ENCODE measurements around the gene HYAL3. TPM values are rescaled to one million over a fixed set of nuclear protein-coding genes. Genes with fewer than 3 reads are reported as not detected.

HYAL3 gene
- total and polyA plus RNA-seq, 2 experiments from 2014 or later: 7.6 to 9.6 TPM

DNA sequence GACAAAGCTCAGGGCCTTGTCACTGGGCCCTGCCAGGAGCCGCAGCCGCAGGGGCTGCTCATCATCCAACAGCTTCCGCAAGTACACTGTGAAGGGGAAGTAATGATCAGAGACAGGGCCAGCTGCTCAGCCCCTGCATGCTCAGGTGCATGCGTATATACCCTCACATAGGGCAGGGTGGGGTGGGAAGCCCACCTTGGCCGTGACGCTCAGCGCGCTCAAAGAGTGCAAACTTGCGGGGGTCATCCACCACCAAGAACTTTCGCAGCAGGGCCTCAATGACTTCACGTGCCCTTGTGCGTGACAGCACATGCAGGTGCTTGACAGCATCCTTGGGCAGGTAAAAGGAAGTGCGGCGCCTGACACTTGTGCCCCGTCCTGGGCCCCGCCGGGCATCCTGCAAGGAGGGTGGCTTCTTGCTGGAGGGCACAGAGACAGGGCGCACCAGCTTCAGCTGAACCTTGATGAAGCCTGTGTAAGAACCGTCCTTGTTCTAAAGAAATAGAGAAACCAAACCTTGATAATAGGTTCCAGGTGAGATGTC lies 32.2 kb upstream of the HYAL3 start:
- no peaks in the 10 kb centered on the region for H3K9me2 ChIP-seq (ENCODE audit: insufficient read depth)
- TF ChIP-seq EZH2phosphoT487 (IDR thresholded peaks at IDR 0.05; ENCODE audit: insufficient read depth, low read depth) (no peak), EZH2 (IDR thresholded peaks at IDR 0.05; ENCODE audit: insufficient read depth, poor library complexity, severe bottlenecking) (no peak)
- no peak overlapping the region for H3K4me3 ChIP-seq
- 93% methylated on average over 19 of the region's 19 CpGs for WGBS, 2 experiments (ENCODE audit: low coverage in 1 of 2, low lambda C conversion rate in 2 of 2, missing lambda C conversion rate in 2 of 2)
- DNase-seq: no peak
- no peaks in the 10 kb centered on the region for H3K9me3 ChIP-seq (ENCODE audit: low read depth)
- peaks cover 77% of the 10 kb centered on the region for H3K79me2 ChIP-seq (ENCODE audit: insufficient read depth)
- H3K4me2 ChIP-seq (ENCODE audit: unreplicated experiment): no peak overlapping the region
- no peak overlapping the region for H3K27ac ChIP-seq
- H3K36me3 ChIP-seq (ENCODE audit: low read depth): peaks cover 23% of the 10 kb centered on the region
- peaks cover 44% of the 10 kb centered on the region for H3K4me1 ChIP-seq (ENCODE audit: insufficient read depth)
- no peak overlapping the region for H2AFZ ChIP-seq
- in situ Hi-C loops (cut with MboI): no loop called here
- H3F3A ChIP-seq (ENCODE audit: insufficient read depth): peaks cover 56% of the 10 kb centered on the region
- no peaks in the 10 kb centered on the region; the same call in 1 of the 2 replicates for H4K20me1 ChIP-seq (ENCODE audit: insufficient read depth)
- H3K27me3 ChIP-seq (replicated peaks; ENCODE audit: insufficient read depth): no peaks in the 10 kb centered on the region
- no peak overlapping the region for H3K9ac ChIP-seq

DNA sequence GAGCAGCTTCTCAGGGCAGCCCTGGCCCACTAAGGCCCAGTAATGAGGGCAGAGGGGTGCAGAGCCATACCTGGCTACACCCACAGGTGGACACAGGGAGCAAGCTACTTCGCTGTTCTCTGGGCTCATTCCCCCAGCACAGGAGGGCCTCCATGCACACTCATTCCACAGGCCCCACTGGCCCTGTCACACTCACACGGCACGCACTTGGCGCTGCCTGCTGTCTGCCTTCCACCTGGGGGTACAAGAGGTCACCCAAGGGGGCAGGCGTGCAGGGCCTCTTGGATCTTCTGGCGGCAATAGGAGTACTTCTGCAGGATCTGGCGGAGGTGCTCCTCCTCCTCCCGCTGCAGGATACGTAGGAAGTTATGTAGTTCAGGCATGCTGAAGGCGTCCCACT lies 31.1 kb upstream of the HYAL3 start:
- TF ChIP-seq EZH2 (IDR thresholded peaks at IDR 0.05; ENCODE audit: insufficient read depth, poor library complexity, severe bottlenecking) (no peak), EZH2phosphoT487 (IDR thresholded peaks at IDR 0.05; ENCODE audit: insufficient read depth, low read depth) (no peak)
- Histone ChIP-seq H3K27ac (no peak overlapping the region), H3K4me1 (ENCODE audit: insufficient read depth) (peaks cover 37% of the 10 kb centered on the region), H3K4me3 (no peak overlapping the region), H3F3A (ENCODE audit: insufficient read depth) (peaks cover 45% of the 10 kb centered on the region), H3K4me2 (ENCODE audit: unreplicated experiment) (no peak overlapping the region), H3K27me3 (replicated peaks; ENCODE audit: insufficient read depth) (no peaks in the 10 kb centered on the region), H3K9me2 (ENCODE audit: insufficient read depth) (no peaks in the 10 kb centered on the region), H3K36me3 (ENCODE audit: low read depth) (peaks cover 23% of the 10 kb centered on the region), H4K20me1 (ENCODE audit: insufficient read depth) (no peaks in the 10 kb centered on the region; the same call in 1 of the 2 replicates), H3K9ac (no peak overlapping the region), H2AFZ (no peak overlapping the region), H3K9me3 (ENCODE audit: low read depth) (no peaks in the 10 kb centered on the region), H3K79me2 (ENCODE audit: insufficient read depth) (peaks cover 69% of the 10 kb centered on the region)
- no peak for DNase-seq
- in situ Hi-C loops (cut with MboI): no loop called here
- WGBS, 2 experiments (ENCODE audit: low coverage in 1 of 2, low lambda C conversion rate in 2 of 2, missing lambda C conversion rate in 2 of 2): 90 to 92% methylated on average over 10 of the region's 10 CpGs

DNA sequence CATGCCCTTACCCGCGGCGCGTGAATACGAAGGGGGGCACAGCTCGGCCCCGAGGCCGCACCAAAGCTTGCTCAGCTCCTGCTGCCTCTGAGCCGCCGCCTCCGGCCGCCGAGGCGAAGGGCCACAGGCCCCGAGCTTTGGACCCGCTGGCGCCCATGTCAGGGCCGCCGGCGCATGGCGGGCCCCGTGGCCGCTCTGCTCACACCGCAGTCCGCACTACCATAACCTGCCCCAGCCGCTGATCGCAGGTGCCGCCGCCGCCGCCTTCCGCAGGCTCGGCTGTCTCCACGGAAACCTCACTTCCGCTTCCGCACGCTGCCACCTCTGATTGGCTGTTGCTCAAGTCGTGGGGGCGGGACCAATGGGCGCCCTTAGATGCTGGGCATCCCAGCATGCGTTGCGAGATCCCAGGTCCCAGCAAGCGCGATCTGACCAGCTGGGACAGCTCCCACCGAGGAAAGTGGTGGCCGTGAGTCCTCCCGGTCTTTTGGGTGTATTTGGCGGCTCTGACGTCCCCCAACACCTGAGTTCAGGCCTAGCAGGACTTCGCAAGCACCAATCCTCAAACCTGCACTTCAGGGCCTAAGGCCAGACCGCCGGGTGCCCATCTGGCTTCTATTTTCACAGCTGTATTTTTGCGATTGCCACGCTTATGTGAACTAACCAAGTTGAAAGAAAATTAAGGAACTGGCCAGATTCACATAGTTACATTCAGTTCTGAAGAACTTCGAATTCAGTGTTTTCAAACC lies 28.9 kb upstream of the HYAL3 start, which contains the start of gene TUSC2:
Gene TUSC2, minus strand, starts transcription at position 281 of the 749 bp plus-strand sequence. Its CDS starts 124 bp downstream, at position 157.
- peaks cover 23% of the 10 kb centered on the region for H3K36me3 ChIP-seq (ENCODE audit: low read depth)
- peak within 1 kb of the TSS; percentile 79 for H3K4me2 ChIP-seq (ENCODE audit: unreplicated experiment)
- peak within 1 kb of the TSS; percentile 76 for H3K27ac ChIP-seq
- no peaks in the 10 kb centered on the region for H3K9me3 ChIP-seq (ENCODE audit: low read depth)
- H2AFZ ChIP-seq: peak within 1 kb of the TSS; percentile 68
- TF ChIP-seq EZH2phosphoT487 (IDR thresholded peaks at IDR 0.05; ENCODE audit: insufficient read depth, low read depth) (no peak), EZH2 (IDR thresholded peaks at IDR 0.05; ENCODE audit: insufficient read depth, poor library complexity, severe bottlenecking) (no peak)
- in situ Hi-C loops (cut with MboI): no loop called here
- H3F3A ChIP-seq (ENCODE audit: insufficient read depth): peaks cover 31% of the 10 kb centered on the region
- H3K9me2 ChIP-seq (ENCODE audit: insufficient read depth): no peaks in the 10 kb centered on the region
- peaks cover 47% of the 10 kb centered on the region for H3K79me2 ChIP-seq (ENCODE audit: insufficient read depth)
- H3K4me1 ChIP-seq (ENCODE audit: insufficient read depth): peaks cover 15% of the 10 kb centered on the region
- no peaks in the 10 kb centered on the region for H3K27me3 ChIP-seq (replicated peaks; ENCODE audit: insufficient read depth)
- WGBS, 2 experiments (ENCODE audit: low coverage in 1 of 2, low lambda C conversion rate in 2 of 2, missing lambda C conversion rate in 2 of 2): 1% methylated on average over 36 to 37 of the region's 55 CpGs
- H3K4me3 ChIP-seq: peak within 1 kb of the TSS; percentile 82
- DNase-seq: peak; percentile 100
- no peaks in the 10 kb centered on the region for H4K20me1 ChIP-seq (ENCODE audit: insufficient read depth)
- H3K9ac ChIP-seq: peak within 1 kb of the TSS; percentile 88

DNA sequence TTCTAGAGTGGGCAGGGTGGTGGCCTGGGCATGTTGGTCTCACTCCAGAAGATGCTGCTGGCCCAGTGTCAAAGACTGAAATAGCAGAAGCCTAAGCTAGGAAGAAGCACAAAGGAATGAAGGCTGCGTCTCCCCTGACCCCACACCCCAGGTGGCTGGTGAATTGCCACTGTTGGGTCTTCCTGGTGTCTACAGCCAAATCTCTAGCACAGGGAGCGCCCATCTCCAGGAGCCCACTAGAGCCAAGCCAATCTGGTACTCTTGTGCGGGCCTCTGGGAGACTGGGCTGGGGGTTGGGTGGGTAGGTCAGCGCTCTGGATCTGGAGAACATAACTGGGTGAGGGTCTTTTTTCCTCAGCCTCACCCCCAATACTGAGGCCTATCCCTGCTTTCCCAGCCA lies 27.9 kb upstream of the HYAL3 start:
- no peaks in the 10 kb centered on the region for H4K20me1 ChIP-seq (ENCODE audit: insufficient read depth)
- 0 out of 2 replicates have a peak overlapping the region, but pooled peaks have one; percentile 76 for H3K27ac ChIP-seq
- in situ Hi-C loops (cut with MboI): no loop called here
- peaks cover 17% of the 10 kb centered on the region for H3K4me1 ChIP-seq (ENCODE audit: insufficient read depth)
- TF ChIP-seq EZH2 (IDR thresholded peaks at IDR 0.05; ENCODE audit: insufficient read depth, poor library complexity, severe bottlenecking): no peak
- TF ChIP-seq EZH2phosphoT487 (IDR thresholded peaks at IDR 0.05; ENCODE audit: insufficient read depth, low read depth): no peak
- H3K4me3 ChIP-seq: peak overlapping the region; percentile 82
- no peaks in the 10 kb centered on the region for H3K27me3 ChIP-seq (replicated peaks; ENCODE audit: insufficient read depth)
- H3K4me2 ChIP-seq (ENCODE audit: unreplicated experiment): peak overlapping the region; percentile 79
- peak overlapping the region; percentile 88 for H3K9ac ChIP-seq
- peaks cover 31% of the 10 kb centered on the region for H3F3A ChIP-seq (ENCODE audit: insufficient read depth)
- WGBS, 2 experiments (ENCODE audit: low coverage in 1 of 2, low lambda C conversion rate in 2 of 2, missing lambda C conversion rate in 2 of 2): 51 to 52% methylated on average over 4 of the region's 4 CpGs
- peaks cover 37% of the 10 kb centered on the region for H3K79me2 ChIP-seq (ENCODE audit: insufficient read depth)
- H3K9me2 ChIP-seq (ENCODE audit: insufficient read depth): no peaks in the 10 kb centered on the region
- DNase-seq: no peak
- H2AFZ ChIP-seq: no peak overlapping the region
- peaks cover 23% of the 10 kb centered on the region for H3K36me3 ChIP-seq (ENCODE audit: low read depth)
- H3K9me3 ChIP-seq (ENCODE audit: low read depth): no peaks in the 10 kb centered on the region

Measured in GM23248 (cell line).